Measurements from ENCODE around the gene SPRED3. TPM values are rescaled to one million over a fixed set of nuclear protein-coding genes. Genes with fewer than 3 reads are reported as not detected.

SPRED3 gene
- total RNA-seq, 2 experiments from 2014 or later = 0.09 to 3.0 TPM

- POLR2A ChIA-PET = interaction anchor here (0.8 to 2.2 kb wide), 5 partner anchors 9 to 41 kb away, joined by 4 to 11 read pairs (median 5); partner anchors contain the start of genes FAM98C and PSMD8
- TF ChIP-seq EZH2phosphoT487 (IDR thresholded peaks at IDR 0.05; ENCODE audit: borderline replicate concordance, low read depth, low read length) (no peak), CTCF (conservative IDR thresholded peaks at IDR 0.05; ENCODE audit: low read length) (no peak)
- Histone ChIP-seq H3K9me3 (ENCODE audit: low read length) (no peaks in the 10 kb centered on the region), H2AFZ (ENCODE audit: low read length) (no peak overlapping the region), H4K20me1 (ENCODE audit: insufficient read depth, low read length) (no peaks in the 10 kb centered on the region), H3K27ac (ENCODE audit: low read depth, low read length, poor library complexity, severe bottlenecking) (no peak overlapping the region), H3K79me2 (ENCODE audit: insufficient read depth, low read depth, low read length) (no peaks in the 10 kb centered on the region), H3K4me2 (ENCODE audit: low read length) (peak overlapping the region; percentile 66), H3K4me1 (ENCODE audit: insufficient read depth, low read length, poor library complexity, severe bottlenecking) (peaks cover 9% of the 10 kb centered on the region), H3K4me3 (ENCODE audit: low read depth, low read length, poor library complexity, severe bottlenecking) (peak overlapping the region; percentile 62), H3K36me3 (ENCODE audit: insufficient read depth, low read length) (peaks cover 23% of the 10 kb centered on the region; the same call in 1 of the 2 replicates), H3K9me2 (ENCODE audit: insufficient read depth, low read length) (no peaks in the 10 kb centered on the region)
- BruUV-seq (replicated peaks) = no TSS peak
- intact Hi-C loops (cut with micrococcal nuclease; ENCODE audit: unreplicated experiment) = no loop called here
- CTCF ChIA-PET (ENCODE audit: unreplicated experiment) = no interaction called here
- no peak for DNase-seq (ENCODE audit: low spot score)
These were observed 1.4 kb upstream of the SPRED3 start for GRCh38 chr19:38386971-38387549.

- intact Hi-C loops (cut with micrococcal nuclease; ENCODE audit: unreplicated experiment) = loop anchor here (2.0 kb wide), 1 partner anchor 13 kb away; the partner anchor contains the start of gene PSMD8
- Histone ChIP-seq H4K20me1 (ENCODE audit: insufficient read depth, low read length) (no peaks in the 10 kb centered on the region), H3K27ac (ENCODE audit: low read depth, low read length, poor library complexity, severe bottlenecking) (peak within 1 kb of the TSS; percentile 23), H3K4me3 (ENCODE audit: low read depth, low read length, poor library complexity, severe bottlenecking) (peak within 1 kb of the TSS; percentile 62), H3K36me3 (ENCODE audit: insufficient read depth, low read length) (peaks cover 16% of the 10 kb centered on the region; the same call in 1 of the 2 replicates), H3K9me3 (ENCODE audit: low read length) (no peaks in the 10 kb centered on the region), H3K4me1 (ENCODE audit: insufficient read depth, low read length, poor library complexity, severe bottlenecking) (peaks cover 9% of the 10 kb centered on the region), H2AFZ (ENCODE audit: low read length) (no peak within 1 kb of the TSS), H3K79me2 (ENCODE audit: insufficient read depth, low read depth, low read length) (no peaks in the 10 kb centered on the region), H3K9me2 (ENCODE audit: insufficient read depth, low read length) (no peaks in the 10 kb centered on the region), H3K4me2 (ENCODE audit: low read length) (peak within 1 kb of the TSS; percentile 66)
- no TSS peak for BruUV-seq (replicated peaks)
- CTCF ChIA-PET (ENCODE audit: unreplicated experiment) = interaction anchor here (0.7 kb wide), 2 partner anchors 14 to 15 kb away, joined by 3 to 15 read pairs; partner anchors contain the start of genes FAM98C and PSMD8
- no peak for TF ChIP-seq EZH2phosphoT487 (IDR thresholded peaks at IDR 0.05; ENCODE audit: borderline replicate concordance, low read depth, low read length)
- no peak for TF ChIP-seq CTCF (conservative IDR thresholded peaks at IDR 0.05; ENCODE audit: low read length)
- POLR2A ChIA-PET = interaction anchor here (0.6 to 2.2 kb wide), 6 partner anchors 10 to 522 kb away, joined by 4 to 11 read pairs (median 5); partner anchors contain the start of genes FAM98C and PSMD8
- DNase-seq (ENCODE audit: low spot score) = peak; percentile 92
These were observed 748 bp upstream of the SPRED3 start, which contains the start of gene GGN for GRCh38 chr19:38387550-38388348. TSS of gene GGN (minus strand) at chr19:38388034. CDS start at chr19:38387261, 773 bp downstream.

All from OCI-LY7 (cell line).